HG03159 (cell line): ENCODE data around the gene TRMO.

ENCODE experiments used
- ATAC-seq: cut with Tn5 transposase; IDR thresholded peaks from one replicate; pipeline ENCODE4 v1.9.1; 2021; ENCODE audit warnings: mild to moderate bottlenecking, moderate library complexity; ENCODE audit not compliant: unreplicated experiment

Gene TRMO

DNA sequence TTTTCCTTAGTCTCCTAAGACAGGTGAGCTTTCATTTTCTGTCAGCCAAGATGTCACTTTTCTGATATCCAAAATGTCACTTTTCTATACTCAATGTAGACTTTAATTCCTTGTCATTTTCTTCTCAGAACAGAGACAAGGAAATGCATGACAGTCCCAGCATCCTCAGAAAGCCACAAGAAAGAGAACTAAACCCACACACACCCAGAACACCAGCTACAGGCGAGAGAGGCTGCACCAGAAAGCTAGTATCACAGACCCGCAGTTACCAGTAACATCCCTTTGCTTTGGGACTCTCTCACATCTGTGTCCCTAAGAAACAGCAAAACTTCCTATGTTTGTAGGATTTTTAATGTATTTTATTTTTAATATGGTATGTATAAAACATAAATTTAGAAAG lies 17.1 kb downstream of the TRMO start:
- no peak for ATAC-seq

DNA sequence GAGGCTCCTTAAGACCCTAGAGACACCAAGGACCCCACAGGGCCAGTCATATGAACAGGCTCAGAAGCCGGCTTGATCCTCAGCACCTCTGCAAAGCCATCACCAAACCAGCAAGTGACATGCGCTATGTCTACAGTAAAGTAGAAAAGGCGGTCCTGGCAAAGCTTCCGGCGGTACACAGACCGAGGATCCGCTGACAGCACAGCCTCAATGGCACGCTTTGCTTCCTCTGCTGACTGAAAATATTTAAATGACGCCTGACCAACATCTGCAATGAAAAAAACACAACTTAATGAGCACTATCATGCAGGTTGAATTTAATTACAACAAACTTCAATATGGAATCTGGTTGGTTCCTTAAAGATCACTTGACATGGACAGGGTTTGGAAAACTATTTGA lies 17.6 kb downstream of the TRMO start:
- ATAC-seq = no peak

DNA sequence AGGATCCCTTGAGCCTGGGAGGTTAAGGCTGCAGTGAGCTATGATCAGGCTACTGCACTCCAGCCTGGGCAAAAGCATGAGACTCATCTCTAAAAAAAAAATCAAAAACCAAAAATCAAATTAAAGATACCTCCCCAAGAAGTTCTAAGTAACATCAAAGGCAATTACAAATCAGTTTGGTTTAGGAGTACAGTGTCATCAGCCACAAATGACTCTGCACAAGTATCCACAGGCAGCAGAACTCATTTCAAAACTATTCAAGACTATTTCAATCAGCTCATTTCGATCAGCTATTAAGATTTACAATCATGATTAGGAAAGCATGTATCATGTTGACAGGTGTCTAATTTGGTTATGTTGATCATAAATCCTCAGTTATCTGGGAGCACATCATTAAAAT lies 19.1 kb downstream of the TRMO start:
- ATAC-seq = no peak

DNA sequence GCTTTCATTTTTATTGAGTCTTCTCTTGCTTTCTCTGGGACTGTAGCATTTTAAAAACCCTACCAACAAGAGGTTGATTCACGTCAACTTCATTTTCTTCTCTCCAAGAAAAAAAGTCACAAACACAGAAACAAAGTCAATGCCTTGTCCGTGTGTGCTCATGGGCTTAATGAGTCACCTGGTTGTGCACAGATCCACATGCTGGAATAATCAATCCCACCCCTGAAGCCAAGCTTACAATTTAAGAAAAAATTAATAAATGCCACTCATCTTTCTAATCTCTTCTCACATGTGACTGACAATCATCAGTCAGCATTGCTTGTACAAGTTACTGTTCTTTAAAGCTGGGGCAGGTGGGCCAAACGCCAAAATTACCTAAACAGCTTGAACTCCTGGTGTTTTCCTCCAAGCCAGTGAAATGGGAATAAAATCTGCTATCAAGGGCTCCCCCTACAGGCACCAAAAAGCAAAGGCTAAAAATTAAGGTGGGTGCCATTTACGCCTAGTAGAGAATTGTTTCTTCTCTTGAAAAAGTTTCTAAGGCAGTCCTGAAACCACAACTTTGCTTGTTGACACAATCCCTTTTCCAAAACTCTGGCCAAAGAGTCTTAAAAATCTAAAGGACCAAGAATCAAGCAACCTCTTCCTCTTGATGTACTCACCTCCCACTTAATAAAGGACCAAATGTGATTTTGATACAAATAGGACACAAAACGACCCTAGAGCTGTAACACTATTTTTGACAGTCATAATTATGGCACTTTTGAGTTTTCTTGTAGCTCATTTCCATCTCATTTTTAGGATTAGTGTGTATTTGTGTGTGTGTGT lies 21.3 kb downstream of the TRMO start:
- ATAC-seq = no peak

DNA sequence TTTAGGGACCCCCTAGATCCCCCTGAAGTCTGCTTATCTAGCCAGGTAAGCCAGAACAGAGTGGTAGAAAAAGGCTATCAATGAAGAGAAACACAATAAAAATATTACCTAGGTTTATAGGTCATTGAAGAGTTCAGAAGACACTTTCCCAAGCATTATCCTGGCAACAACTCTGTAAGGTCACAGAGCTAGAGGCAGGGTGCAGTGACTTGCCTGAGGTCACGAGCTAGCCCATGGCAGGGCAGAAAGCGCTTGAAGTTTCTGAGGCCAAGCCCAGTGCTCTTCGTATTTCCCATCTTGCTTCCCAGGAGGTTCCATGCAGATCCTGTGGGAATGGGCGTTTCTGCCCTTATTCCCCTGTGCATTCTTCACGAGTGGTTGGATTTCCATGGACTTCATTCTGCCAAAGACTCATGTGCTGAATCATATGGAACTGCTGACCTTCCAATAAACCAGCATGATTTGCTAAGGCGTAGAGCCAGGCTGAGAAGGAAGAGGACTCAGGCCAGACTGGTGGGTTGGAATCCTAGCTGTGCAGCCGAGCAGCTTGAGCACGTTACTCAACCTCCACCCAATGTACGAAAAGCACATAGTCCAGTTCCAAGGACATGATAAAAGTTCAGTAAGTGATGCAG lies 22.1 kb downstream of the TRMO start:
- no peak for ATAC-seq

DNA sequence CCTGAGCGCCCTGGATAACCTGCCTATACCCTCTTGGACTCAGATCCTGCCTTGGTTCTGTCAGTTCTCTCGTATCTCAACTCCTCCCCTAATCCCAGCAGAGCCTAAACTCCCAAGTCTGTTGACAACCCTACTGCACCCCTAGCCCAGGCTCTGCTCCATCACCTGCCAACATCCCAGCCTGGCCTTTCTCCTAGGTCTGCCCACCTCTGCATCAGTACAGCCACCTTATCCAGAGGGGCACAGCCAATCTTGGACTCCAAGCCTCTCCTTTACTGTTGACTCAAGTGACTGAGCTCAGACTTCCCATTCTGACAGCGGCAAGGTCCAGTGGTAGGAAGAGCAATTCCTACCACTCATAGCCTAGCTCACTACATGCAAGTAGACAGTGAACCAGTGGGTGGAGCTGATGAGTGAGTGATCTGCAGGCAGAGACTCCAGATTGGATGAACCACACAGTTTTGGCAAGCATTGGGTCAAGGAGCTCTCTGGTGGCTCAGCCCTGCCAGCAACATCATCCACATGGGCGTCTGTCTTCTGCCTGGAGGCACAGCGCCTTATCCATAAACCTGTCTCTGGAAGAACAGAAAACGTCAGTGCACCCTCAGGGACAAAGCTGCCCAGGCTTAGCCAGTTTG lies 26.5 kb downstream of the TRMO start:
- no peak for ATAC-seq

DNA sequence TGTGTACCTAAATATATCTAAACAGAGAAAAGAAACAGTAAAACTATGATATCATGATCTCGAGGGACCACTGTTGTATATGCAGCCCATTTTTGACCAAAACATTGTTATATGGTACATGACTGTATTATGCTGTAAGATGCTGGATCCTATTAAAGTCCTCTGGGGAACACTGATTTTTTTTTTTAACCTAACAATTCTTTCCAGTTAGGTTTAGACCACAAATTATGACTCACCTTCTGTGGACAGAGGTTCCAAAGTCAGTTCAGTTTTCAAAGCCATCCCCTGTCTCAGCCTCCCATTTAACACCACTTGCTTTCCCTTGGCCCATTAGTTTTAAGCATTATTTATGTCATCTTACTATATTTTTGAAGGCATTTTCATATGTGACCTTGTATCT lies 27.1 kb downstream of the TRMO start:
- no peak for ATAC-seq

DNA sequence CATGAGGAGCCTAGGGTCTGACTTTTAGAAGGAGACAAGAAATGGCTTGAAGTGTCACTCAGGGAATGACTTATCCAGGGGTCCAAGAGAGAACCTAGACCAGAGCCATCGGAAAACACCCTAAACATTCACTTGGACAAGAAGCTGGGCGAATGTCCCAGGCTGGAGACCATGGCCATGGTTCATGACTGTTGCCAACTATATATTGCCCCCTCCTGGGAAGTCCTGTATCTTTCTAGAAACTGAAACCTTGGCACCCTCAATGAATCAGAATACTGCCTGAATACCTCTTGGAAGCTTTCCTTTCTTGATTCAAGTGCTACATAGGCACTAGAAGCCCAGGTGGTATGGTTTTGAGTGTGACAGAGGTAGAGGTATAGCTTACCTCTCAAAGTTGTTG lies 29.9 kb downstream of the TRMO start:
- ATAC-seq = no peak

DNA sequence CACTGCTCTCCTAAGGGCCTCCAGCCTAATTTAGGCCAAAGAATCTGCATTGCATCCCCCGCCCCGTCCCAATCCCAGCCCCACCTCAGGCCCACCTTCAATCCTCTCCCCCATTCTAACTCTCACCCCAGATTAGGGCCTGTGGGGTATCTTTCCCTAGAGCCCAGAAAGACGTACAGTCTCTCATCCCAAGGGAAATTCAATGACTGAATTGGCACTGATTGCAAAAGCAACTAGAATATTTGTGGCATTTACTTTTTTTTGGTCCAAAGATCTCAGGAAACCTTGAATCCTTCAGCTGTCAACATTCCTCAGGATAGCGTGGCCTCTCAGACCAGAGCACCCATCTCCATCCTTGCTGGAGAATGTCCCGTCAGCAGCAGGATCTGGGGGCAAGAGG lies 30.6 kb downstream of the TRMO start:
- ATAC-seq = no peak

DNA sequence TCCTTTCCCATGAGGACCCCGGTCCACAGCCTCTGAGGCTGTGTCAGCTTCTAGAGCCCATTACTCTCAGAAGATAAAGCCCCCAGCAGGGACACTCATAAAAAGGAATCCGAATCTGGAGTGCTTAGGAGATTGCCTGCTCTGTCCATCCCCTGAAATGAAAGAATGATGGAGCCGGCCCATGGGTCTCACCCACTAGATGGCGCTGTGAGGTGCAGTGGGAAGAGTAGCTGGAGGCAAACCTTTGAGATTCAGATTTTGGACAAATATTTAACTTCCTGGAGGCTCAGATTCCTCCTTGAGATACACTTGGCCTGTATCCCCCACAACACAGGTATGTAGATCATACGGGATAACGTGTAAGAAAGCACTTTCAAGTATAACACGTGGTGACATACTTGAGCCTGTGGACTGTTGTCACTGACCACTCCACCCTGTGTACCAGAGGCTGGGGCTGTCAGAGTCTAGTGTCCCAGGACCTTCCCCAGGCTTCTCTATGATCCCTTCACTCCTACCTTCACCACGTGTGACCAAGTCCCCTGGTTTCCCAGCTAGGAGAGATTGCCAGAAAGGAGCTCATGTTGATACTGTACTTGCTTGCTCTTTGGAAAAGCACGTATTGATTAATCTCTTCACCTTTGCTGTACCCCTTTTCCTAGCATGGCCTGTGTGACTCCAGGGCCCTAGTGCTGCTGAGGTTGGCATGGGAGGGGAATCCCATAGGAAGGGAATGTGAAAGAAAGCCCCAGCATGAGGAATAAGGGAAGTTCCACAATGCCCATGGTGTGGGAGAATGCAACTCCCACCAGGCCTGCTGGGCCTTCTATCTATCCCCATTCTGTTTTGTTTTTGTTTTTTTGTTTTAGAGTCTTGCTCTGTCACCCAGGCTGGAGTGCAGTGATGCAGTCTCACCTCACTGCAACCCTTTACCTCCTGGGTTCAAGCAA lies 32.1 kb downstream of the TRMO start:
- no peak for ATAC-seq

DNA sequence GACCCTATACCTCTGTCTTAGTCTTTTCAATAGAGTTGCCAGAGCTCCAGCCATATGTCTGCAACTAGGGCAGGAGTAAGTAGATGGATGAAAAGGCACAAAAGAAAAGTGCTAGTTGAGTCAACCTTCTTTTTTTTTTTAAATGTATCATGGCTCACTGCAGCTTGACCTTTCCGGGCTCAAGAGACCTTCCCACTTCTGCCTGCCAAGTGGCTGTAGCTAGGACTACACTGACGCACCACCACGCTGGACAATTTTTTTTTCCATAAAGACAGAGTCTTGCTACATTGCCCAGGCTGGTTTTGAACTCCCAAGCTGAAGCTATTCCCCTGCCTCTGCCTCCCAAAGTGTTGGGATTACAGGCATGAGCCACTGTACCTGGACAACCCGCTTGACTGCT lies 42.0 kb downstream of the TRMO start:
- no peak for ATAC-seq

DNA sequence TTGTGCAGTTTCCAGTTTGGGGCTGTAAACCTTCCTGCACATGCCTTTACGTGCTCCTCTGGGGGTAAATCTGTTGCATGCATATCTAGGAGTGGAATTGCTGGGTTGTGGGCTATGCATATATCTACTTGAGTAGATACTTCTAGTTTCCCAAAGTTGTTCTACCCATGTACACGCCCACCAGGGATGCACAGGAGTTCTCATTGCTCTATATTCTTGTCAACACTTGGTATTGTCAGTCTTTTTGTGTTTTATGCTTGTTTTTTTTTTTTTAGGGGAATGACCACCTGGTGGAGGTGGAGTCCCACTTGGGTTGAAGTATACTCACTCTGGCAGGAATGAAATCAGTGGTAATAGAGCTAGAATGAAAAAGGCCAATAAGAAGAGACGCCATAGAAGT lies 46.2 kb downstream of the TRMO start:
- no peak for ATAC-seq

DNA sequence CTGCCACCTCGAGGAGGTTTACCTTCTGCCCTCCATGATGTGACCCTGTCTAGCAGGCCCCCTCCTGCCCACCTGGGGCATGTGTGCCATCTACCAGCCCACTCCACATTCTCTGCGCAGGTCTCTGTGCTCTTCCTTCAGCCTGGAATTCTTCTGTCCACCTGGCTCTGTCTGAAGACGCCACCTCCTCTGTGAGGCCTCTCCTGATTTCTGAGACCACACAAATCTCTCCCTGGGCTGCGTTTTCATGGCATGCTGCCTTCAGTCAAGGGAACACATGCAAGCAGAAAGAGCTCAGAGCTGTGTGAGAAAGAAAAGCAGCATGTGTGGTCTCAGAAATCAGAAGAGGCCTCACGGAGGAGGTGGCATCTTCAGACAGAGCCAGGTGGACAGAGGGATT lies 47.2 kb downstream of the TRMO start:
- ATAC-seq = no peak

DNA sequence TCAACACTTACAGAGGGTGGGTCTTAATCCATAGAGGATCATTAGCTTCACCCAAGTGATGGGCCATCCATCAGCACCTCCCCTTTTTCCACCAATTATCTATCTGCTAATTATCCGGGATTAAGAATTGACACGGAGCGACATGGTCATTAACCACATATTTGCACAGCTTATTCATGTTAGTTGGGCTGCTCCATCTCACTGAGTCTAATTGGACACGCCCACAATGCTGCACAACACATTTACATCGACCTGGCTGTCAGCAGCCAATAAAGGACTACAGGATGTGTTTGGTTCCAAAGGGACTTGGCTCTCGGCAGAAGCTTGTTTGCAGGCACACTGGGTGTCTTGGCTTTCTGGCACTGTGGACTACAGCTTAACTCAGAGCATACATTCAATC lies 47.7 kb downstream of the TRMO start:
- ATAC-seq = no peak

DNA sequence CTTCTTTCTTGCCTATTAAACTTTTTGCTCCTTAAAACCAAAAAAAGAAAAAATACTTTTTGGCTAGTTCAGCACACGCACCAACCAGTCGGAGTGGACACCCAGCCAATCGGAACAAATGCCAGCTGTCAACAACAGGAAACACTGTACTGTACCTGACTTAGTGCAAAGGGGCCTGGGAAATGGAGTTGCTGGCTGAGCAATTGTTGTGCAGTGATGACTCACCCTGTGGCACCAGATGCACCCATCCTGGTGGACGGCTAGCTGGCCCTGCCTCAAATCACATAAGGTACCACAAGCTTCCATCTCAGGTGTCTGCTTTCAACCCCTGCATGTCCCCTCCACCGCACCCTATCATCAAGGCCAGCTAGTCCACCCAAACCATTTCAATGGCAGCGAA lies 48.4 kb downstream of the TRMO start:
- no peak for ATAC-seq

DNA sequence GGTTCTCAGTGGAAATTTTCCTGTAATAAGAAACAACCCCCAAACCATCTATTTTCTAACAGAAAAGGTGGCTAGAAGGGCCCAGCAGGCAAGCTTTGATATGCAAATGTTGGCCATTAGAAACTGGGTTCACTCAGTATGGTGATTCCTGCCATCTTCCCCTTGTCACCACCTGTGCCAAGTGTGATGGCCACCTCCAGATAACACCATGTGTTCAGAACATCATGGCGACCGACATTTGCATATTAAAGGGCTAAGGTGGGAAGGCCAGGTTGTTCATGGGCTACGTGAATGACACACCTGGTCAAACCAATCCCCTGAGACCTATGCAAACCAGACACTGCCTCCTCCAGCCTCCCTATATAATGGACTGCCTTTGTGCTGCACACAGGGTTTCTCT lies 48.9 kb downstream of the TRMO start:
- no peak for ATAC-seq

DNA sequence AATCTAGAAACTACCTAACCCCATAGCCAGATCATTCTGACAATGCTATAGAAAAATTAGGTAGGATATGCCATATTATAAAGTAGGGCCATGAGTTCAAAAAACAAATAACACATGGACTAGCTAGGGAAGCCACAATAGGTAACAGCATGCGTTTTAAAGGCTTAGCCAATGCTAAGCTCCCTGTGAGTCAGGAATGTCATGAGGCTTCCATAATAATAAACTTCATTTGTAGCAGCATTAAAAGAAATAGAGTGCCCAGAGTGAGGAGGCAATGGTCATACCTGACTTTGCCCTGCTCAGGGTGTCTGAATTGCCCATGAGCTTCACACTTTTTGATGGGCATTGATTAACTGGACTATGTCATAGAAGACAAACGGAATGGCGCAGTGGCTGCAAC lies 53.4 kb downstream of the TRMO start:
- no peak for ATAC-seq

DNA sequence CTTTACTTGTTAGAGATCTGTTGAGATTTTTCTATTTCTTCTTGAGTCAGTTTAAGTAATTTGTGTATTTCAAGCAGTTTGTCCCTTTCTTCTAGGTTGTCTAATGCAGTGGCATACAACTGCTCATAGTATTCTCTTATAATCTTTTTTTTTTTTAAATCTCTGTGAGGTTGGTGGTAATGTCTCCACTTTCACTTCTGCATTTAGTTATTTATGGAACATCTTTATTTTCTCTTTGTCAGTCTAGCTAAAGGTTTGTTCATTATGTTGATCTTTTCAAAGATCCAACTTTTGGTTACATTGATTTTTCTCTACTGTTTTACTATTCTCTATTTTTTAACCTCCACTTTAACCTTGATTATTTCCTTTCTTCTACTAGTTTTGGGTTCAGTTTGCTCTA lies 55.5 kb downstream of the TRMO start:
- peak; percentile 54 for ATAC-seq

DNA sequence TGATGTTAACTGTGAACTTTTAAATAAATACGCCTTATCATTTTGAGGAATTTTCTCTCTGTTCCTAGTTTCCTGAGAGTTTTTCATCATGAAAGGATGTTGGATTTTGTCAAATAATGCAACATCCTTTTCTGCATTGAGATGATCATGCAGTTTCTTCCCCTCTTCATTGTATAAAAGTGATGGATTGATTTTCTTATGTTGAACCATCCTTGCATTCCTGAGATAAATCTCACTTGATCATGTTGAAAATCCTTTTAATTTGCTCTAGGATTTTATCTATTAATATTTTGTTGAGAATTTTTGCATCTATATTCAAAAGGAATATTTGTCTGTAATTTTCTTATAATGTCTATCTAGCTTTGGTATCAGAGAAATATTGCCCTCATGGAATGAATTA lies 56.0 kb downstream of the TRMO start:
- ATAC-seq = no peak

DNA sequence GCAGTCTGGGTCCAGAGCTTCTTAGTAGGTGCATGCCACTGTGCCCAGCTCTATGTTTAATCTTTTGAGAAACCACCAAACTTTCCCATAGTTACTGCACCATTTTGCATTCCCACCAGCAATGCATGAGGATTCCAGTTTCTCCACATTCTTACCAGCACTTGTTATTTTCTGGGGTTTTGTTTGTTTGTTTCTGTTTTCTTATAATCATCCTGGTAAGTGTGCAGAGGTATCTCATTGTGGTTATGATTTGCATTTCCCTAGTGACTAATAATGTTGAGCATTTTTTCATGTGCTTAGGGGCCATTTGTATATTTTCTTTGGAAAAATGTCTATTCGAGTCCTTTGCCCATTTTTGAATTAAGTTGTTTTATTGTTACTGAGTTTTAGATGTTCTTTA lies 57.9 kb downstream of the TRMO start:
- no peak for ATAC-seq

DNA sequence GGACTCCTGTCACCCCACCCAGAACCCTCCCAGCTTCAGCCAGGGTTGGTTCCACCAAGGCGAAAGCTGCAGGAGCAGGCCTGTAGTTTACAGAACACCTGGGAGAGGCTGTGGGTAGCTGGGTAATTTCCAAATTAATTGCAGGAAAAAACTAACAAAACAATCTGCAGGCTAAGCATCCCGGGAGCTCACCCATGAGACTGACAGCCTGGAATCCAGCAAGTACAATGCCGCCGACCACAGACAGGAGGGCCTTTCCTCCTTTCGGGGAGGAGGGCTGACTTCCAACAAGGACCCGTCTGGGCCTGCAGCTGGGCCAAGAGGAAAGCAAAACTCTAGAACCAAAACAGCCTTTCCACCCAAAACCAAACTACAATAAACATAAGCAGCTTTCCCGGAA lies 59.0 kb downstream of the TRMO start:
- ATAC-seq = no peak
